GM12874 (cell line): ENCODE results near the gene ST8SIA2.

ENCODE experiments used
- TF ChIP-seq, protein P1 (sequence below): IDR thresholded peaks from 2 replicates; pipeline ENCODE4 v1.5.1; 2011; ENCODE audit warnings: low read depth, mild to moderate bottlenecking, control low read depth, low read length, moderate library complexity; ENCODE audit not compliant: insufficient read depth

ST8SIA2 gene

DNA sequence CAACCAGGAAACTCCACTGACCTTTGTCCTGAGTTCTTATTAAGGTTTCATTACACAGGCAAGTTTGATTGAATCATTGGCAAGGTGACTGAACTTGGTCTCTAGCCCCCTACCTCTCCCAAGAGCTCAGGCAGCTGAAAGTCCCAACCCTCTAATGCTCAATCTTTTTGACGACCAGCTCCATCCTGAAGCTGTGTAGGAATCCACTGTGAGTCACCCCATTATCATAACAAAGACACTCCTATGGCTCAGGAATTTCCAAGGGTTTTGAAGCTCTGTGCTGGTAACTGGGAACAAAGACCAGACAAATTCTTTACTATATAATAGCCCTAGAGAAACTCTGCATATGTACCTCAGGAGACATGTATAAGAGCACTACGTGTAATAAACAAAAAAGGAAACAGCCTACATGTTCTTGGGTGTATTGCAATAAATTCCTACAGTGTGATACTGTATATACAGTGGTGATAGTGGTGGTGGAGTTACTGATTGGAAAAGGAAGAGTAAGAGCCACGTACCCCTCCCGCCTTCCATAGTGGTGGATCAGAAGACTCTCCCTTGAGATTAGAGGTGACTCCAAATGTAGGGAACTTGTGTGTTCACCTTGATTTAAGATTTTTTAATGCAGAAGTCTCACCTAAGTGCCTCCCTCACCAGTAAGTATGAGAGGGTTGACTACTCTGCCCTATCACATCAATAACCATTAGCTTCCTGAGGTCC lies 116.6 kb downstream of the ST8SIA2 start:
- TF ChIP-seq, protein P1, sequence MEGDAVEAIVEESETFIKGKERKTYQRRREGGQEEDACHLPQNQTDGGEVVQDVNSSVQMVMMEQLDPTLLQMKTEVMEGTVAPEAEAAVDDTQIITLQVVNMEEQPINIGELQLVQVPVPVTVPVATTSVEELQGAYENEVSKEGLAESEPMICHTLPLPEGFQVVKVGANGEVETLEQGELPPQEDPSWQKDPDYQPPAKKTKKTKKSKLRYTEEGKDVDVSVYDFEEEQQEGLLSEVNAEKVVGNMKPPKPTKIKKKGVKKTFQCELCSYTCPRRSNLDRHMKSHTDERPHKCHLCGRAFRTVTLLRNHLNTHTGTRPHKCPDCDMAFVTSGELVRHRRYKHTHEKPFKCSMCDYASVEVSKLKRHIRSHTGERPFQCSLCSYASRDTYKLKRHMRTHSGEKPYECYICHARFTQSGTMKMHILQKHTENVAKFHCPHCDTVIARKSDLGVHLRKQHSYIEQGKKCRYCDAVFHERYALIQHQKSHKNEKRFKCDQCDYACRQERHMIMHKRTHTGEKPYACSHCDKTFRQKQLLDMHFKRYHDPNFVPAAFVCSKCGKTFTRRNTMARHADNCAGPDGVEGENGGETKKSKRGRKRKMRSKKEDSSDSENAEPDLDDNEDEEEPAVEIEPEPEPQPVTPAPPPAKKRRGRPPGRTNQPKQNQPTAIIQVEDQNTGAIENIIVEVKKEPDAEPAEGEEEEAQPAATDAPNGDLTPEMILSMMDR: no peak
